SK-N-SH treated with all-trans-retinoic acid at 6 μM for 48 hours (cell line): ENCODE measurements around the gene EMP3.
A peak's percentile ranks its signal among the peaks of the same experiment; 100 is the strongest.

Experiments
- ATAC-seq: fragments of 200-7000 bp; cut with Tn5 transposase; 3 replicates; pipeline ENCODE4 v1.9.1; 2020; ENCODE audit warnings: mild to moderate bottlenecking, moderate library complexity
- ARNTL ChIP-seq: fragments of 450-650 bp; formaldehyde crosslinking; IDR thresholded peaks from 2 replicates; pipeline ENCODE4 v1.5.0; 2020; ENCODE audit warnings: low read depth, mild to moderate bottlenecking, moderate library complexity, borderline replicate concordance
- CREB5 ChIP-seq: fragments of 250-450 bp; sonication (Bioruptor Pico); IDR thresholded peaks from 2 replicates; pipeline ENCODE4 v1.5.1; 2020; ENCODE audit warnings: low read depth, mild to moderate bottlenecking, moderate library complexity
- CSRNP3 ChIP-seq: fragments of 250-450 bp; sonication (Bioruptor Pico); IDR thresholded peaks from 2 replicates; pipeline ENCODE4 v1.5.1; 2021; ENCODE audit warnings: mild to moderate bottlenecking, moderate library complexity
- ESRRG ChIP-seq: fragments of 250-450 bp; sonication (Bioruptor Pico); IDR thresholded peaks from 2 replicates; pipeline ENCODE4 v1.6.1; 2021; ENCODE audit warnings: mild to moderate bottlenecking
- GLIS3 ChIP-seq: fragments of 250-450 bp; sonication (Bioruptor Pico); IDR thresholded peaks from 2 replicates; pipeline ENCODE4 v1.5.0; 2020; ENCODE audit warnings: mild to moderate bottlenecking, moderate library complexity
- OSR1 ChIP-seq: fragments of 250-450 bp; sonication (Bioruptor Pico); IDR thresholded peaks from 2 replicates; pipeline ENCODE4 v1.8.0; 2022; ENCODE audit warnings: moderate library complexity, mild to moderate bottlenecking, inconsistent platforms
- PATZ1 ChIP-seq: fragments of 250-450 bp; sonication (Bioruptor Pico); IDR thresholded peaks from 2 replicates; pipeline ENCODE4 v1.8.0; 2020; ENCODE audit warnings: mild to moderate bottlenecking, moderate library complexity, borderline replicate concordance
- POU6F1 ChIP-seq: fragments of 250-450 bp; sonication (Bioruptor Pico); IDR thresholded peaks from 2 replicates; pipeline ENCODE4 v1.8.0; 2021; ENCODE audit warnings: low read depth, mild to moderate bottlenecking, moderate library complexity, borderline replicate concordance
- PPARA ChIP-seq: fragments of 250-450 bp; sonication (Bioruptor Pico); IDR thresholded peaks from 2 replicates; pipeline ENCODE4 v1.5.0; 2020; ENCODE audit warnings: mild to moderate bottlenecking, borderline replicate concordance
- RARB ChIP-seq: fragments of 250-450 bp; sonication (Bioruptor Pico); IDR thresholded peaks from 2 replicates; pipeline ENCODE4 v1.8.0; 2021; ENCODE audit warnings: mild to moderate bottlenecking, moderate library complexity
- SNAI2 ChIP-seq: fragments of 250-450 bp; sonication (Bioruptor Pico); IDR thresholded peaks from 2 replicates; pipeline ENCODE4 v1.5.0; 2020; ENCODE audit warnings: mild to moderate bottlenecking, moderate library complexity
- TOX ChIP-seq: fragments of 250-450 bp; sonication (Bioruptor Pico); IDR thresholded peaks from 2 replicates; pipeline ENCODE4 v1.8.0; 2021; ENCODE audit warnings: mild to moderate bottlenecking, moderate library complexity, borderline replicate concordance
- ZC3H10 ChIP-seq: fragments of 250-450 bp; sonication (Bioruptor Pico); IDR thresholded peaks from 2 replicates; pipeline ENCODE4 v1.5.1; 2021; ENCODE audit warnings: mild to moderate bottlenecking, moderate library complexity
- ZFP3 ChIP-seq: fragments of 250-450 bp; sonication (Bioruptor Pico); IDR thresholded peaks from 2 replicates; pipeline ENCODE4 v1.5.0; 2020; ENCODE audit warnings: mild to moderate bottlenecking, moderate library complexity
- ZFP30 ChIP-seq: fragments of 450-650 bp; formaldehyde crosslinking; IDR thresholded peaks from 2 replicates; pipeline ENCODE4 v1.5.0; 2022; ENCODE audit warnings: mild to moderate bottlenecking, moderate library complexity
- ZNF565 ChIP-seq: fragments of 450-650 bp; formaldehyde crosslinking; conservative IDR thresholded peaks from 2 replicates; pipeline ENCODE4 v1.5.0; 2020; ENCODE audit warnings: low read depth, mild to moderate bottlenecking, moderate library complexity
- ZNF70 ChIP-seq: fragments of 450-650 bp; formaldehyde crosslinking; IDR thresholded peaks from 2 replicates; pipeline ENCODE4 v1.5.0; 2020; ENCODE audit warnings: mild to moderate bottlenecking, moderate library complexity
- ZNF8 ChIP-seq: fragments of 450-650 bp; formaldehyde crosslinking; IDR thresholded peaks from 2 replicates; pipeline ENCODE4 v1.5.0; 2020; ENCODE audit warnings: mild to moderate bottlenecking, moderate library complexity

Gene EMP3

GRCh38 chr19:48318286-48318987 is 6.9 kb upstream of the EMP3 start (continued):
- TF ChIP-seq CREB5 = no peak
- no peak for TF ChIP-seq OSR1 (CRISPR knock-in tag)

GRCh38 chr19:48319647-48320541 is 5.5 kb upstream of the EMP3 start:
- TF ChIP-seq POU6F1 = no peak
- no peak for TF ChIP-seq RARB
- no peak for TF ChIP-seq ZFP3 (CRISPR knock-in tag)
- no peak for TF ChIP-seq ZNF8 (CRISPR knock-in tag)
- no peak for TF ChIP-seq ZNF565 (CRISPR knock-in tag)
- no peak for TF ChIP-seq GLIS3 (CRISPR knock-in tag)
- TF ChIP-seq CSRNP3 (CRISPR knock-in tag) = no peak
- TF ChIP-seq PPARA (CRISPR knock-in tag) = no peak
- TF ChIP-seq ESRRG = no peak
- TF ChIP-seq OSR1 (CRISPR knock-in tag) = no peak
- no peak for TF ChIP-seq CREB5
- TF ChIP-seq ARNTL = no peak
- no peak for TF ChIP-seq PATZ1 (CRISPR knock-in tag)
- no peak for TF ChIP-seq ZFP30 (CRISPR knock-in tag)
- peak; percentile 71 for ATAC-seq

- TF ChIP-seq TOX (CRISPR knock-in tag) = no peak
- no peak for TF ChIP-seq RARB
- no peak for TF ChIP-seq ZNF565 (CRISPR knock-in tag)
- TF ChIP-seq ARNTL = no peak
- no peak for TF ChIP-seq CREB5
- no peak for TF ChIP-seq SNAI2 (CRISPR knock-in tag)
- no peak for TF ChIP-seq PATZ1 (CRISPR knock-in tag)
- TF ChIP-seq ZNF70 (CRISPR knock-in tag) = no peak
- TF ChIP-seq ZC3H10 (CRISPR knock-in tag) = no peak
- TF ChIP-seq ZFP3 (CRISPR knock-in tag) = no peak
- TF ChIP-seq, all 23 proteins: peak for 0
- peak; percentile 81 for ATAC-seq
These were observed 4.1 kb upstream of the EMP3 start for GRCh38 chr19:48321372-48321621.
